ENCODE data around the gene SKIC8. TPM values are rescaled to one million over a fixed set of nuclear protein-coding genes. Genes with fewer than 3 reads are reported as not detected.

SKIC8 gene
- total and polyA plus RNA-seq, 3 donors from 2014 or later: 82.3 to 135 (median 93.1) TPM

- TF ChIP-seq POLR2A (IDR thresholded peaks at IDR 0.05) (no peak), CTCF (IDR thresholded peaks at IDR 0.05) (no peak)
- WGBS, 2 donors: 81 to 83% methylated on average over 7 of the region's 7 CpGs
- H3K9me3 ChIP-seq: no peaks in the 10 kb centered on the region
- no peaks in the 10 kb centered on the region for H3K36me3 ChIP-seq (ENCODE audit: low read depth, missing control alignments)
- no peaks in the 10 kb centered on the region for H3K4me1 ChIP-seq
- no peak for DNase-seq
- no peaks in the 10 kb centered on the region for H3K27me3 ChIP-seq
- intact Hi-C loops (cut with DNase I; ENCODE audit: low total_unique reads): loop anchor here (10.0 kb wide), 1 partner anchor 111 kb away; no protein-coding TSS in a partner anchor
- no peak overlapping the region for H3K4me3 ChIP-seq
- no peak overlapping the region for H3K27ac ChIP-seq
These were observed 14.8 kb upstream of the SKIC8 start for GRCh38 chr15:78314181-78314581.

GRCh38 chr15:78313383-78313782 is 14.0 kb upstream of the SKIC8 start:
- WGBS, 2 donors: 72 to 83% methylated on average over 5 to 8 of the region's 8 CpGs
- H3K27me3 ChIP-seq: no peaks in the 10 kb centered on the region
- TF ChIP-seq POLR2A (IDR thresholded peaks at IDR 0.05): no peak
- TF ChIP-seq CTCF (IDR thresholded peaks at IDR 0.05): no peak
- H3K4me3 ChIP-seq: no peak overlapping the region
- H3K36me3 ChIP-seq (ENCODE audit: low read depth, missing control alignments): no peaks in the 10 kb centered on the region
- H3K27ac ChIP-seq: no peak overlapping the region
- H3K4me1 ChIP-seq: no peaks in the 10 kb centered on the region
- no peaks in the 10 kb centered on the region for H3K9me3 ChIP-seq
- intact Hi-C loops (cut with DNase I; ENCODE audit: low total_unique reads): loop anchor here (10.0 kb wide), 1 partner anchor 111 kb away; no protein-coding TSS in a partner anchor
- no peak for DNase-seq

- Histone ChIP-seq H3K9me3 (no peaks in the 10 kb centered on the region), H3K4me3 (no peak overlapping the region), H3K4me1 (no peaks in the 10 kb centered on the region)
These were observed 13.5 kb upstream of the SKIC8 start for GRCh38 chr15:78312957-78313356.

GRCh38 chr15:78312536-78312935 is 13.1 kb upstream of the SKIC8 start:
- Histone ChIP-seq H3K36me3 (ENCODE audit: low read depth, missing control alignments) (no peaks in the 10 kb centered on the region), H3K4me1 (no peaks in the 10 kb centered on the region), H3K4me3 (no peak overlapping the region), H3K27ac (no peak overlapping the region), H3K27me3 (no peaks in the 10 kb centered on the region), H3K9me3 (no peaks in the 10 kb centered on the region)
- intact Hi-C loops (cut with DNase I; ENCODE audit: low total_unique reads): loop anchor here (10.0 kb wide), 1 partner anchor 112 kb away; no protein-coding TSS in a partner anchor
- TF ChIP-seq POLR2A (IDR thresholded peaks at IDR 0.05) (no peak), CTCF (IDR thresholded peaks at IDR 0.05) (no peak)
- DNase-seq: no peak
- 67 to 83% methylated on average over 2 to 4 of the region's 4 CpGs for WGBS, 2 donors

More at GRCh38 chr15:78312957-78313356, 13.5 kb upstream of the SKIC8 start:
- DNase-seq: no peak
- TF ChIP-seq CTCF (IDR thresholded peaks at IDR 0.05) (no peak), POLR2A (IDR thresholded peaks at IDR 0.05) (no peak)
- no peaks in the 10 kb centered on the region for H3K27me3 ChIP-seq
- intact Hi-C loops (cut with DNase I; ENCODE audit: low total_unique reads): loop anchor here (10.0 kb wide), 1 partner anchor 112 kb away; no protein-coding TSS in a partner anchor
- WGBS, 2 donors: 82 to 88% methylated on average over 3 to 5 of the region's 5 CpGs
- no peak overlapping the region for H3K27ac ChIP-seq
- no peaks in the 10 kb centered on the region for H3K36me3 ChIP-seq (ENCODE audit: low read depth, missing control alignments)

GRCh38 chr15:78311292-78311691 is 11.9 kb upstream of the SKIC8 start:
- no peak for TF ChIP-seq CTCF (IDR thresholded peaks at IDR 0.05)
- no peak for TF ChIP-seq POLR2A (IDR thresholded peaks at IDR 0.05)
- intact Hi-C loops (cut with DNase I; ENCODE audit: low total_unique reads): loop anchor here (10.0 kb wide), 1 partner anchor 114 kb away; no protein-coding TSS in a partner anchor
- DNase-seq: no peak
- H3K27ac ChIP-seq: no peak overlapping the region
- H3K36me3 ChIP-seq (ENCODE audit: low read depth, missing control alignments): no peaks in the 10 kb centered on the region
- H3K4me3 ChIP-seq: no peak overlapping the region
- no peaks in the 10 kb centered on the region for H3K27me3 ChIP-seq
- no peaks in the 10 kb centered on the region for H3K4me1 ChIP-seq
- 75 to 80% methylated on average over 2 to 3 of the region's 3 CpGs for WGBS, 2 donors
- no peaks in the 10 kb centered on the region for H3K9me3 ChIP-seq
